ENCODE measurements around the gene AHCYL1.

The AHCYL1 gene

GRCh38 chr1:110032327-110032726 lies 47.8 kb downstream of the AHCYL1 start:
- Histone ChIP-seq H3K27ac (ENCODE audit: low read depth in 2 of 2, low read length in 2 of 2) (no peak overlapping the region), H3K4me1 (ENCODE audit: control insufficient read depth in 2 of 2, insufficient read depth in 2 of 2, low read length in 2 of 2) (peaks cover 8 to 13% of the 10 kb centered on the region in 2 donors), H3K9me3 (ENCODE audit: control insufficient read depth in 2 of 2, low read length in 2 of 2) (no peaks in the 10 kb centered on the region), H3K36me3 (ENCODE audit: control insufficient read depth in 2 of 2, insufficient read depth in 2 of 2, low read length in 2 of 2) (peaks cover 0 to under 1% of the 10 kb centered on the region in 2 donors), H3K9ac (ENCODE audit: low read depth in 1 of 2, low read length in 2 of 2) (no peak overlapping the region), H3K4me3 (ENCODE audit: low read length in 2 of 2) (no peak overlapping the region), H3K27me3 (ENCODE audit: control insufficient read depth in 2 of 2, insufficient read depth in 2 of 2, low read length in 2 of 2) (no peaks in the 10 kb centered on the region)

GRCh38 chr1:110033421-110033820 lies 48.9 kb downstream of the AHCYL1 start:
- Histone ChIP-seq H3K27me3 (ENCODE audit: control insufficient read depth in 2 of 2, insufficient read depth in 2 of 2, low read length in 2 of 2) (no peaks in the 10 kb centered on the region), H3K9ac (ENCODE audit: low read depth in 1 of 2, low read length in 2 of 2) (no peak overlapping the region), H3K9me3 (ENCODE audit: control insufficient read depth in 2 of 2, low read length in 2 of 2) (no peaks in the 10 kb centered on the region), H3K36me3 (ENCODE audit: control insufficient read depth in 2 of 2, insufficient read depth in 2 of 2, low read length in 2 of 2) (peaks cover 7 to 10% of the 10 kb centered on the region in 2 donors), H3K4me3 (ENCODE audit: low read length in 2 of 2) (no peak overlapping the region), H3K27ac (ENCODE audit: low read depth in 2 of 2, low read length in 2 of 2) (no peak overlapping the region), H3K4me1 (ENCODE audit: control insufficient read depth in 2 of 2, insufficient read depth in 2 of 2, low read length in 2 of 2) (peaks cover 8 to 13% of the 10 kb centered on the region in 2 donors)

- Histone ChIP-seq H3K9ac (ENCODE audit: low read depth in 1 of 2, low read length in 2 of 2) (peak overlapping the region; percentile 34 to 58), H3K27me3 (ENCODE audit: control insufficient read depth in 2 of 2, insufficient read depth in 2 of 2, low read length in 2 of 2) (no peaks in the 10 kb centered on the region), H3K4me1 (ENCODE audit: control insufficient read depth in 2 of 2, insufficient read depth in 2 of 2, low read length in 2 of 2) (peaks cover 8 to 13% of the 10 kb centered on the region in 2 donors), H3K36me3 (ENCODE audit: control insufficient read depth in 2 of 2, insufficient read depth in 2 of 2, low read length in 2 of 2) (peaks cover 14 to 16% of the 10 kb centered on the region in 2 donors), H3K9me3 (ENCODE audit: control insufficient read depth in 2 of 2, low read length in 2 of 2) (no peaks in the 10 kb centered on the region), H3K27ac (ENCODE audit: low read depth in 2 of 2, low read length in 2 of 2) (peak overlapping the region; percentile 73 to 74), H3K4me3 (ENCODE audit: low read length in 2 of 2) (peak overlapping the region; percentile 77 to 88)
Observed at GRCh38 chr1:110034040-110034450, 49.5 kb downstream of the AHCYL1 start.

- peak within 1 kb of the TSS; percentile 73 to 74 for H3K27ac ChIP-seq (ENCODE audit: low read depth in 2 of 2, low read length in 2 of 2)
- peak within 1 kb of the TSS; percentile 79 to 85 for H3K9ac ChIP-seq (ENCODE audit: low read depth in 1 of 2, low read length in 2 of 2)
- peaks cover 8 to 13% of the 10 kb centered on the region in 2 donors for H3K4me1 ChIP-seq (ENCODE audit: control insufficient read depth in 2 of 2, insufficient read depth in 2 of 2, low read length in 2 of 2)
- H3K36me3 ChIP-seq (ENCODE audit: control insufficient read depth in 2 of 2, insufficient read depth in 2 of 2, low read length in 2 of 2), result peaks cover 20 to 22% of the 10 kb centered on the region in 2 donors
- H3K27me3 ChIP-seq (ENCODE audit: control insufficient read depth in 2 of 2, insufficient read depth in 2 of 2, low read length in 2 of 2), result no peaks in the 10 kb centered on the region
- peak within 1 kb of the TSS; percentile 77 to 88 for H3K4me3 ChIP-seq (ENCODE audit: low read length in 2 of 2)
- H3K9me3 ChIP-seq (ENCODE audit: control insufficient read depth in 2 of 2, low read length in 2 of 2), result no peaks in the 10 kb centered on the region
Observed at GRCh38 chr1:110034451-110035235, 50.1 kb downstream of the AHCYL1 start, which contains the start of gene STRIP1. Gene STRIP1 (plus strand): TSS chr1:110034624. CDS start chr1:110034638, 14 bp downstream.

GRCh38 chr1:110035236-110035752 lies 50.7 kb downstream of the AHCYL1 start:
- Histone ChIP-seq H3K9me3 (ENCODE audit: control insufficient read depth in 2 of 2, low read length in 2 of 2) (no peaks in the 10 kb centered on the region), H3K9ac (ENCODE audit: low read depth in 1 of 2, low read length in 2 of 2) (peak overlapping the region; percentile 79 to 85), H3K36me3 (ENCODE audit: control insufficient read depth in 2 of 2, insufficient read depth in 2 of 2, low read length in 2 of 2) (peaks cover 23 to 25% of the 10 kb centered on the region in 2 donors), H3K4me3 (ENCODE audit: low read length in 2 of 2) (peak overlapping the region; percentile 77 to 88), H3K4me1 (ENCODE audit: control insufficient read depth in 2 of 2, insufficient read depth in 2 of 2, low read length in 2 of 2) (peaks cover 8 to 13% of the 10 kb centered on the region in 2 donors), H3K27ac (ENCODE audit: low read depth in 2 of 2, low read length in 2 of 2) (peak overlapping the region in 1 of 2 donors; percentile 73), H3K27me3 (ENCODE audit: control insufficient read depth in 2 of 2, insufficient read depth in 2 of 2, low read length in 2 of 2) (no peaks in the 10 kb centered on the region)

- Histone ChIP-seq H3K27ac (ENCODE audit: low read depth in 2 of 2, low read length in 2 of 2) (no peak overlapping the region), H3K4me1 (ENCODE audit: control insufficient read depth in 2 of 2, insufficient read depth in 2 of 2, low read length in 2 of 2) (peaks cover 8 to 13% of the 10 kb centered on the region in 2 donors), H3K9me3 (ENCODE audit: control insufficient read depth in 2 of 2, low read length in 2 of 2) (no peaks in the 10 kb centered on the region), H3K4me3 (ENCODE audit: low read length in 2 of 2) (no peak overlapping the region), H3K36me3 (ENCODE audit: control insufficient read depth in 2 of 2, insufficient read depth in 2 of 2, low read length in 2 of 2) (peaks cover 52 to 55% of the 10 kb centered on the region in 2 donors), H3K27me3 (ENCODE audit: control insufficient read depth in 2 of 2, insufficient read depth in 2 of 2, low read length in 2 of 2) (no peaks in the 10 kb centered on the region), H3K9ac (ENCODE audit: low read depth in 1 of 2, low read length in 2 of 2) (no peak overlapping the region)
Observed at GRCh38 chr1:110038271-110038670, 53.7 kb downstream of the AHCYL1 start.

DNA sequence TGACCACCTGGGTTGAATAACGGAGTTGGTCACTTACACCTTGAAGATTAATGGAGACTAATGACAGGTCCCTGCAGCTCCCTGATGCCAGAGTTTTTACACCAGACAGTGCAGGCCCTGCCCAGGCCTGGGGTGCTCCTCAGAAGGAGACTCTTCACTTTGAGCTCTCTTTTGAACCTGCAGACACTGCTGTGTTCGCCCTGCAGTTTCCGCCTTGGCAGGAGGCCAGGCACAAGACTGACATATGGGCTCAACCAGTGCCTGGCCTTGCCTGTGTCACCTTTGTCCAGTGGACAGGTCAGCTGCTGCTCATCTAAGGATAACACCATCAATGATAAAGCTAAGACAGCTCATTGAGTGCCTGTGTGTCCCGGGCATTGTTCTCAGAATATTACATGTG lies 55.1 kb downstream of the AHCYL1 start:
- no peak overlapping the region for H3K9ac ChIP-seq (ENCODE audit: low read depth in 1 of 2, low read length in 2 of 2)
- H3K4me1 ChIP-seq (ENCODE audit: control insufficient read depth in 2 of 2, insufficient read depth in 2 of 2, low read length in 2 of 2), result peaks cover 8% of the 10 kb centered on the region in 2 donors
- H3K36me3 ChIP-seq (ENCODE audit: control insufficient read depth in 2 of 2, insufficient read depth in 2 of 2, low read length in 2 of 2), result peaks cover 65 to 69% of the 10 kb centered on the region in 2 donors
- H3K4me3 ChIP-seq (ENCODE audit: low read length in 2 of 2), result no peak overlapping the region
- H3K27me3 ChIP-seq (ENCODE audit: control insufficient read depth in 2 of 2, insufficient read depth in 2 of 2, low read length in 2 of 2), result no peaks in the 10 kb centered on the region
- no peaks in the 10 kb centered on the region for H3K9me3 ChIP-seq (ENCODE audit: control insufficient read depth in 2 of 2, low read length in 2 of 2)
- no peak overlapping the region for H3K27ac ChIP-seq (ENCODE audit: low read depth in 2 of 2, low read length in 2 of 2)

DNA sequence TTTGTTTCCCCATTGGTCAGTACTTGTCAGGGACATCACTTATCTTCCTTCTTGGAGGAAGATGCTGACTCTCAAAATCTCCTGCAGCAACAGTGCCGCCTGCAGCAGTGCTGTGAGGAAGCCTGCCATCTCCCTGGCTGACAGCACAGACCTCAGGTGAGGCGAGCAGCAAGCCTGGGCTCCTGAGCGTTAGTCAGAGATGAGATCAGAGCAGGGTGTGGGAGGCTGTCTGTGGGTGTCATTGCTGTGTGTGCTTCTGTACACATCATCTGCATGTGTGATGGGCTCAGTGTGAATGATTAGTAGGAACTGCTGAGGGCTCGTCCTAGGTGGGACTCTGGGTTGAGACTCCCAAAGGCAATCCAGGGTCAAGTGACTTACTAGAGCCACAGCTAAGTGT lies 56.0 kb downstream of the AHCYL1 start:
- peaks cover 3 to 4% of the 10 kb centered on the region in 2 donors for H3K4me1 ChIP-seq (ENCODE audit: control insufficient read depth in 2 of 2, insufficient read depth in 2 of 2, low read length in 2 of 2)
- H3K36me3 ChIP-seq (ENCODE audit: control insufficient read depth in 2 of 2, insufficient read depth in 2 of 2, low read length in 2 of 2), result peaks cover 71 to 78% of the 10 kb centered on the region in 2 donors
- no peak overlapping the region for H3K4me3 ChIP-seq (ENCODE audit: low read length in 2 of 2)
- no peaks in the 10 kb centered on the region for H3K27me3 ChIP-seq (ENCODE audit: control insufficient read depth in 2 of 2, insufficient read depth in 2 of 2, low read length in 2 of 2)
- no peak overlapping the region for H3K9ac ChIP-seq (ENCODE audit: low read depth in 1 of 2, low read length in 2 of 2)
- H3K9me3 ChIP-seq (ENCODE audit: control insufficient read depth in 2 of 2, low read length in 2 of 2), result no peaks in the 10 kb centered on the region
- no peak overlapping the region for H3K27ac ChIP-seq (ENCODE audit: low read depth in 2 of 2, low read length in 2 of 2)

DNA sequence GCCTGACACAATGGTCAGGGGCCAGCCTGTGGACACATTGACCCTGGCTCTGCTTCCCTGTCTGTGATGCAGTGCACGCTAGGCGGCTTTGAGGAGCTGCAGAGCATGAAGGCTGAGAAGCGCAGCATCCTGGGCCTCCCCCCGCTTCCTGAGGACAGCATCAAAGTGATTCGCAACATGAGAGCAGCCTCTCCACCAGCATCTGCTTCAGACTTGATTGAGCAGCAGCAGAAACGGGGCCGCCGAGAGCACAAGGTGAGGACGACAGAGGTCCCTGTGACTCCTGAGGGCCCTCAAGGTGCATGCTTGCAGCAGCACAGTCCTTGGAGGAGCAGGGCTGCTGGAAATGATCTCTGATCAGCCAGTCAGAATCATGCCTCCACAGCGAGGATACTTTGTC lies 58.5 kb downstream of the AHCYL1 start:
- Histone ChIP-seq H3K4me3 (ENCODE audit: low read length in 2 of 2) (no peak overlapping the region), H3K27ac (ENCODE audit: low read depth in 2 of 2, low read length in 2 of 2) (no peak overlapping the region), H3K36me3 (ENCODE audit: control insufficient read depth in 2 of 2, insufficient read depth in 2 of 2, low read length in 2 of 2) (peaks cover 80 to 91% of the 10 kb centered on the region in 2 donors), H3K4me1 (ENCODE audit: control insufficient read depth in 2 of 2, insufficient read depth in 2 of 2, low read length in 2 of 2) (no peaks in the 10 kb centered on the region), H3K9ac (ENCODE audit: low read depth in 1 of 2, low read length in 2 of 2) (no peak overlapping the region), H3K9me3 (ENCODE audit: control insufficient read depth in 2 of 2, low read length in 2 of 2) (no peaks in the 10 kb centered on the region), H3K27me3 (ENCODE audit: control insufficient read depth in 2 of 2, insufficient read depth in 2 of 2, low read length in 2 of 2) (no peaks in the 10 kb centered on the region)

GRCh38 chr1:110047463-110047862 lies 62.9 kb downstream of the AHCYL1 start:
- Histone ChIP-seq H3K27me3 (ENCODE audit: control insufficient read depth in 2 of 2, insufficient read depth in 2 of 2, low read length in 2 of 2) (no peaks in the 10 kb centered on the region), H3K4me3 (ENCODE audit: low read length in 2 of 2) (no peak overlapping the region)

More at GRCh38 chr1:110047463-110047862, 62.9 kb downstream of the AHCYL1 start:
- Histone ChIP-seq H3K4me1 (ENCODE audit: control insufficient read depth in 2 of 2, insufficient read depth in 2 of 2, low read length in 2 of 2) (peaks cover 8 to 10% of the 10 kb centered on the region in 2 donors), H3K9ac (ENCODE audit: low read depth in 1 of 2, low read length in 2 of 2) (no peak overlapping the region), H3K36me3 (ENCODE audit: control insufficient read depth in 2 of 2, insufficient read depth in 2 of 2, low read length in 2 of 2) (peaks cover 75 to 91% of the 10 kb centered on the region in 2 donors), H3K9me3 (ENCODE audit: control insufficient read depth in 2 of 2, low read length in 2 of 2) (no peaks in the 10 kb centered on the region), H3K27ac (ENCODE audit: low read depth in 2 of 2, low read length in 2 of 2) (no peak overlapping the region)
